HepG2 (cell line): ENCODE data around the gene CDH1. TPM values are rescaled to one million over a fixed set of nuclear protein-coding genes. Genes with fewer than 3 reads are reported as not detected.

Source experiments
- AKNA ChIP-seq: sonication (generic); formaldehyde crosslinking; IDR thresholded peaks from 2 replicates; pipeline ENCODE4 v1.4.0; 2020; ENCODE audit warnings: missing genetic modification reagents, borderline replicate concordance
- BATF2 ChIP-seq: sonication (generic); formaldehyde crosslinking; IDR thresholded peaks from 2 replicates; pipeline ENCODE4 v1.8.0; 2022; ENCODE audit warnings: mild to moderate bottlenecking, missing genetic modification reagents, moderate library complexity
- NR2C2 ChIP-seq: sonication (generic); formaldehyde crosslinking; IDR thresholded peaks from 2 replicates; pipeline ENCODE4 v1.4.0; 2020; ENCODE audit warnings: missing genetic modification reagents, mild to moderate bottlenecking, moderate library complexity, borderline replicate concordance
- ZFP36L1 ChIP-seq: sonication (generic); formaldehyde crosslinking; IDR thresholded peaks from 2 replicates; pipeline ENCODE4 v1.8.0; 2022; ENCODE audit warnings: mild to moderate bottlenecking, missing genetic modification reagents, moderate library complexity
- ZNF143 ChIP-seq: sonication (generic); formaldehyde crosslinking; IDR thresholded peaks from 2 replicates; pipeline ENCODE4 v1.4.0; 2020; ENCODE audit warnings: missing genetic modification reagents
- ZNF781 ChIP-seq: sonication (generic); formaldehyde crosslinking; IDR thresholded peaks from 2 replicates; pipeline ENCODE4 v1.5.1; 2020; ENCODE audit warnings: borderline replicate concordance, mild to moderate bottlenecking, missing genetic modification reagents; ENCODE audit errors: not compliant biosample characterization
- ZSCAN31 ChIP-seq: sonication (generic); formaldehyde crosslinking; IDR thresholded peaks from 2 replicates; pipeline ENCODE4 v1.5.0; 2020; ENCODE audit warnings: low read depth, mild to moderate bottlenecking, missing genetic modification reagents
- polyA plus RNA-seq, 8 experiments: library from polyadenylated mRNA; depleted of rRNA in 3 of 8; stranded (reverse) in 7 of 8; unstranded in 1 of 8; fragments of >200 nt; fragmentation: Illumina TruSeq in 4 of 8; extraction: Trizol in 4 of 8; gene quantifications; 2 replicates each; pipeline versions ENCODE4 v1.2.1 to v1.2.3, GENCODE V29; 2011 to 2016; ENCODE audit warnings: low read depth in 4 of 8, missing spikeins in 1 of 8, mixed read lengths in 1 of 8; ENCODE audit not compliant: insufficient read depth in 1 of 8
- total RNA-seq, 5 experiments: library from RNA; depleted of rRNA; stranded (reverse); fragments of >200 nt; fragmentation: Illumina TruSeq; extraction: Trizol; gene quantifications; 2 replicates each; pipeline ENCODE4 v1.2.3, GENCODE V29; 2016; ENCODE audit warnings: low read depth in 1 of 5
- TF ChIP-seq, protein P1 (sequence below): sonication (generic); formaldehyde crosslinking; IDR thresholded peaks from one replicate; pipeline ENCODE4 v1.5.1; 2020; ENCODE audit warnings: mild to moderate bottlenecking, missing genetic modification reagents; ENCODE audit errors: not compliant biosample characterization
- TF ChIP-seq, protein P2 (sequence below): sonication (generic); formaldehyde crosslinking; IDR thresholded peaks from 2 replicates; pipeline ENCODE4 v1.4.0; 2020; ENCODE audit warnings: missing genetic modification reagents
- TF ChIP-seq, protein P3 (sequence below): sonication (generic); formaldehyde crosslinking; IDR thresholded peaks from 2 replicates; pipeline ENCODE4 v1.8.0; 2022; ENCODE audit warnings: mild to moderate bottlenecking, missing genetic modification reagents

Gene CDH1
- total and polyA plus RNA-seq, 2 of the 13 experiments (the other 11 are each of a cell fraction or from before 2014, with no cell fraction given), result 0.95 to 9.8 TPM

DNA sequence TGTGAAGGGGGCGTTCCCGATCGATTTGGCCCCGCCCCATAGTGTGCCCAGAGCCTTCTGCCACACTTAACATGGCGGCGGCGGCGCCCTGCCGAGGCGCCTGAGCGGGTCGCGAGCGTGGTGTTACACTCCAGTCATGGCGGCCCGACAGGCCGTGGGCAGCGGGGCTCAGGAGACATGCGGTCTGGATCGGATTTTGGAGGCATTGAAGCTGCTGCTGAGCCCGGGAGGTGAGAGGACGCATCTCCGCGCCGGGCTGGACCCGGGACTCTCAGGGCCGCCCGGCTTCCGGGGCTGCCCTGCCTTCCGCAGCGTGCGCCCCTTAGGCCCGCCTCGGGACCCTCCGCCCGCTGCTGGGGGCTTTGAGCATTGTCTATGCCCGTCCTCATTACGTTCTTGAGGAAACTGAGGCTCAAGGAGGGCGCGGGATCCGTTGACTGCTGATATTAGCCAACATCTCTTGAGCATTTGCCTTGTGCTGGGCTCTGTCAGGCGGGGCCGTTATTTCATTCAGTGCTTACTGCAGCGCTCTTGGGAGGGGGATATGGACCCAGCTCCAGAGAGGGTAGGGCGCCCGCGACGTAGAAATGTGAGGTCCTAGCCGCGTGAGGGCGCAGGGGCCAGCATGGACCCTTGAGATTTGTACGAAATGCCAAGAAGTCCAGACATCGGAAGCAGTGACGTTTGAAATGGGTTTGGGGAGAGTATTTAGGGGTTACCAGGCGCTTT is 106.6 kb downstream of the CDH1 start, which contains the start of gene TANGO6 (continued):
- TF ChIP-seq, protein P1, sequence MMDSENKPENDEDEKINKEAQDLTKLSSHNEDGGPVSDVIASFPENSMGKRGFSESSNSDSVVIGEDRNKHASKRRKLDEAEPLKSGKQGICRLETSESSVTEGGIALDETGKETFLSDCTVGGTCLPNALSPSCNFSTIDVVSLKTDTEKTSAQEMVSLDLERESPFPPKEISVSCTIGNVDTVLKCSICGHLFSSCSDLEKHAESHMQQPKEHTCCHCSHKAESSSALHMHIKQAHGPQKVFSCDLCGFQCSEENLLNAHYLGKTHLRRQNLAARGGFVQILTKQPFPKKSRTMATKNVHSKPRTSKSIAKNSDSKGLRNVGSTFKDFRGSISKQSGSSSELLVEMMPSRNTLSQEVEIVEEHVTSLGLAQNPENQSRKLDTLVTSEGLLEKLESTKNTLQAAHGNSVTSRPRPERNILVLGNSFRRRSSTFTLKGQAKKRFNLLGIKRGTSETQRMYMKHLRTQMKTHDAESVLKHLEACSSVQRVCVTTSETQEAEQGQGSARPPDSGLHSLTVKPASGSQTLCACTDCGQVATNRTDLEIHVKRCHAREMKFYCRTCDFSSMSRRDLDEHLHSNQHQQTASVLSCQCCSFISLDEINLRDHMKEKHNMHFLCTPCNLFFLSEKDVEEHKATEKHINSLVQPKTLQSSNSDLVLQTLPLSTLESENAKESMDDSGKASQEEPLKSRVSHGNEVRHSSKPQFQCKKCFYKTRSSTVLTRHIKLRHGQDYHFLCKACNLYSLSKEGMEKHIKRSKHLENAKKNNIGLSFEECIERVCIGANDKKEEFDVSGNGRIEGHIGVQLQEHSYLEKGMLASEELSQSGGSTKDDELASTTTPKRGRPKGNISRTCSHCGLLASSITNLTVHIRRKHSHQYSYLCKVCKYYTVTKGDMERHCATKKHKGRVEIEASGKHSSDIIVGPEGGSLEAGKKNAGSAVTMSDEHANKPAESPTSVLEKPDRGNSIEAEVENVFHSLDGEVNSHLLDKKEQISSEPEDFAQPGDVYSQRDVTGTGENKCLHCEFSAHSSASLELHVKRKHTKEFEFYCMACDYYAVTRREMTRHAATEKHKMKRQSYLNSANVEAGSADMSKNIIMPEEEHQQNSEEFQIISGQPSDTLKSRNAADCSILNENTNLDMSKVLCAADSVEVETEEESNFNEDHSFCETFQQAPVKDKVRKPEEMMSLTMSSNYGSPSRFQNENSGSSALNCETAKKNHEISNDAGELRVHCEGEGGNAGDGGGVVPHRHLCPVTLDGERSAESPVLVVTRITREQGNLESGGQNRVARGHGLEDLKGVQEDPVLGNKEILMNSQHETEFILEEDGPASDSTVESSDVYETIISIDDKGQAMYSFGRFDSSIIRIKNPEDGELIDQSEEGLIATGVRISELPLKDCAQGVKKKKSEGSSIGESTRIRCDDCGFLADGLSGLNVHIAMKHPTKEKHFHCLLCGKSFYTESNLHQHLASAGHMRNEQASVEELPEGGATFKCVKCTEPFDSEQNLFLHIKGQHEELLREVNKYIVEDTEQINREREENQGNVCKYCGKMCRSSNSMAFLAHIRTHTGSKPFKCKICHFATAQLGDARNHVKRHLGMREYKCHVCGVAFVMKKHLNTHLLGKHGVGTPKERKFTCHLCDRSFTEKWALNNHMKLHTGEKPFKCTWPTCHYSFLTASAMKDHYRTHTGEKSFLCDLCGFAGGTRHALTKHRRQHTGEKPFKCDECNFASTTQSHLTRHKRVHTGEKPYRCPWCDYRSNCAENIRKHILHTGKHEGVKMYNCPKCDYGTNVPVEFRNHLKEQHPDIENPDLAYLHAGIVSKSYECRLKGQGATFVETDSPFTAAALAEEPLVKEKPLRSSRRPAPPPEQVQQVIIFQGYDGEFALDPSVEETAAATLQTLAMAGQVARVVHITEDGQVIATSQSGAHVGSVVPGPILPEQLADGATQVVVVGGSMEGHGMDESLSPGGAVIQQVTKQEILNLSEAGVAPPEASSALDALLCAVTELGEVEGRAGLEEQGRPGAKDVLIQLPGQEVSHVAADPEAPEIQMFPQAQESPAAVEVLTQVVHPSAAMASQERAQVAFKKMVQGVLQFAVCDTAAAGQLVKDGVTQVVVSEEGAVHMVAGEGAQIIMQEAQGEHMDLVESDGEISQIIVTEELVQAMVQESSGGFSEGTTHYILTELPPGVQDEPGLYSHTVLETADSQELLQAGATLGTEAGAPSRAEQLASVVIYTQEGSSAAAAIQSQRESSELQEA (CRISPR knock-in tag), result peak; percentile 58
- TF ChIP-seq, protein P2, sequence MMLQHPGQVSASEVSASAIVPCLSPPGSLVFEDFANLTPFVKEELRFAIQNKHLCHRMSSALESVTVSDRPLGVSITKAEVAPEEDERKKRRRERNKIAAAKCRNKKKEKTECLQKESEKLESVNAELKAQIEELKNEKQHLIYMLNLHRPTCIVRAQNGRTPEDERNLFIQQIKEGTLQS (CRISPR knock-in tag), result peak; percentile 34
- TF ChIP-seq ZNF781 (peak; percentile 41), ZNF143 (CRISPR knock-in tag) (peak; percentile 51; the same call in 1 of the 2 replicates), AKNA (CRISPR knock-in tag) (0 out of 2 replicates have a peak, but pooled peaks have one; percentile 62), ZSCAN31 (peak; percentile 91), NR2C2 (CRISPR knock-in tag) (peak; percentile 86), BATF2 (CRISPR knock-in tag) (no peak), ZFP36L1 (CRISPR knock-in tag) (no peak)
- TF ChIP-seq, protein P3, sequence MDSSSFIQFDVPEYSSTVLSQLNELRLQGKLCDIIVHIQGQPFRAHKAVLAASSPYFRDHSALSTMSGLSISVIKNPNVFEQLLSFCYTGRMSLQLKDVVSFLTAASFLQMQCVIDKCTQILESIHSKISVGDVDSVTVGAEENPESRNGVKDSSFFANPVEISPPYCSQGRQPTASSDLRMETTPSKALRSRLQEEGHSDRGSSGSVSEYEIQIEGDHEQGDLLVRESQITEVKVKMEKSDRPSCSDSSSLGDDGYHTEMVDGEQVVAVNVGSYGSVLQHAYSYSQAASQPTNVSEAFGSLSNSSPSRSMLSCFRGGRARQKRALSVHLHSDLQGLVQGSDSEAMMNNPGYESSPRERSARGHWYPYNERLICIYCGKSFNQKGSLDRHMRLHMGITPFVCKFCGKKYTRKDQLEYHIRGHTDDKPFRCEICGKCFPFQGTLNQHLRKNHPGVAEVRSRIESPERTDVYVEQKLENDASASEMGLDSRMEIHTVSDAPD (CRISPR knock-in tag), result no peak
